ENCODE results near the gene MKKS.

The MKKS gene

DNA sequence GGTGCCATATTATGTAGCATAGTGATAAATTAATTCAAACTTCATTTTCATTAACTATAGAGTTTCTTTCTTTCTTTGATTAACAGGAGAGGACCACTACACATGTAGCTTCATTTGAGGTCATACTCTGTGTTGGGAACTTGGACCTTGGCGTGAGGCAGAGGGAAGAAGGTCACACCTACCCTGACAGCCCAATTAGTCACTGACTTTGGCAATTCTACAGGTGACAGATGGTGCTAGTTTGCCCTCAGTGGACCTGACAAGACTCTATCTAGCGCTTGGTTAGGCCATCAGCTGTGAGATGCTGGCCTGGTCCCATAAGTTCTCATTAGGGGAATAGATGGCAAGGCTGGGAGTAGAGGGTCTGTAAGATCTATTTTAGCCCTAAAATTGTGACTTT lies 15.2 kb upstream of the MKKS start:
- no peak overlapping the region for H3K4me3 ChIP-seq (ENCODE audit: low read length)
- H3K9ac ChIP-seq (ENCODE audit: low read depth, low read length), result no peak overlapping the region
- 96% methylated on average over 2 of the region's 2 CpGs for WGBS
- no peak overlapping the region for H3K27ac ChIP-seq (ENCODE audit: low read depth, low read length)
- peaks cover 12% of the 10 kb centered on the region for H3K4me1 ChIP-seq (ENCODE audit: insufficient read depth, low read length)
- no peaks in the 10 kb centered on the region for H3K27me3 ChIP-seq (ENCODE audit: insufficient read depth, low read length)
- no peaks in the 10 kb centered on the region for H3K36me3 ChIP-seq (ENCODE audit: insufficient read depth, low read length)
- no peaks in the 10 kb centered on the region for H3K9me3 ChIP-seq (ENCODE audit: insufficient read depth, low read depth, low read length)

DNA sequence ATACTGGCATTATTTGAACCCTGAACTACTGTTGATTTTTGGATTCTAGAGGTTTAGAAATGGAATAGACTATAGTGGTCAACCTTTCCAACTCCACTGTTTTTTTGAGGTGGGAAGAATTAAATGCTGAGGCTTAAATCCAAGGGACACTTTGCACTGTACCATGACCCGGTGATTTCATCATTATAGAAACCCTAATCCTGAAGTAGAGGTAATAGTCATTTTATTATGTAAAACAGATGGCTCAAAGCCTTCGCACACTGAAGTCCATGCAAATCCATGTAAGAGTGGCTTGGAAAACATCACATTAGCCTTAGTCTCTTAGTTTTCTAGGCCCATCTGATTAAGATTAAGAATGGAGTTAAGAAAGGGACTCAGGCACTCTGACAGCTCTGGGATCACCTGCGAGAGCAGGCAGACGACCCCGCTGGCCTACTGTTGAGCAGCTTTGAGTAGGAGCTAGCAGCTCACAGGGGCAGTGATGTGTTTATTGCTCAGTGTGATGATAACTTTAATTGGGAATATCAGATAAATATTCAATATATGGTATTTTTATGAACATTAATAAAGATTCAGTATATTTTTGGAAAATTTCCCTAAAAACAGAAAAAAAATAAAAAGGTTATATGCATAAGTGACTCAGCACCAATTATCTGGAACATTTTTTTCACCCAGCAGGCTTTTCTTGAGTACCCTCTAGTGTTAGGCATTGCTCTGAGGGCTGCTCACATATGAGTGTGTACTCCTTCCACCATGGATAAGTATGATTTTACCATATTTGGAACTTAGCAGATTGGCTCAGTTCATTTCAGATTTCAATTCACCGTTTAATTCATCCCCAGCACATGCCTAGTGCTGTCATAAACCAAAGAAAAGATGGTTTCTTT lies 14.5 kb upstream of the MKKS start:
- no peaks in the 10 kb centered on the region for H3K9me3 ChIP-seq (ENCODE audit: insufficient read depth, low read depth, low read length)
- no peaks in the 10 kb centered on the region for H3K27me3 ChIP-seq (ENCODE audit: insufficient read depth, low read length)
- H3K4me1 ChIP-seq (ENCODE audit: insufficient read depth, low read length), result peaks cover 7% of the 10 kb centered on the region
- no peak overlapping the region for H3K4me3 ChIP-seq (ENCODE audit: low read length)
- H3K27ac ChIP-seq (ENCODE audit: low read depth, low read length), result no peak overlapping the region; the same call in 1 of the 2 replicates
- H3K9ac ChIP-seq (ENCODE audit: low read depth, low read length), result no peak overlapping the region
- H3K36me3 ChIP-seq (ENCODE audit: insufficient read depth, low read length), result no peaks in the 10 kb centered on the region
- WGBS, result 75% methylated on average over 5 of the region's 6 CpGs

- WGBS, result 81% methylated on average over 2 of the region's 3 CpGs
- Histone ChIP-seq H3K4me3 (ENCODE audit: low read length) (no peak overlapping the region), H3K27ac (ENCODE audit: low read depth, low read length) (no peak overlapping the region), H3K9ac (ENCODE audit: low read depth, low read length) (no peak overlapping the region), H3K27me3 (ENCODE audit: insufficient read depth, low read length) (no peaks in the 10 kb centered on the region), H3K4me1 (ENCODE audit: insufficient read depth, low read length) (peaks cover 7% of the 10 kb centered on the region), H3K9me3 (ENCODE audit: insufficient read depth, low read depth, low read length) (no peaks in the 10 kb centered on the region), H3K36me3 (ENCODE audit: insufficient read depth, low read length) (no peaks in the 10 kb centered on the region)
These were observed 13.0 kb upstream of the MKKS start for GRCh38 chr20:10447028-10447427.

GRCh38 chr20:10445758-10446157 lies 11.7 kb upstream of the MKKS start:
- no peaks in the 10 kb centered on the region for H3K36me3 ChIP-seq (ENCODE audit: insufficient read depth, low read length)
- H3K4me3 ChIP-seq (ENCODE audit: low read length), result no peak overlapping the region
- peaks cover 7% of the 10 kb centered on the region for H3K4me1 ChIP-seq (ENCODE audit: insufficient read depth, low read length)
- no peak overlapping the region for H3K27ac ChIP-seq (ENCODE audit: low read depth, low read length)
- no peak overlapping the region for H3K9ac ChIP-seq (ENCODE audit: low read depth, low read length)
- H3K9me3 ChIP-seq (ENCODE audit: insufficient read depth, low read depth, low read length), result no peaks in the 10 kb centered on the region
- 95% methylated on average over 4 of the region's 4 CpGs for WGBS
- H3K27me3 ChIP-seq (ENCODE audit: insufficient read depth, low read length), result no peaks in the 10 kb centered on the region

GRCh38 chr20:10443936-10444335 lies 9.9 kb upstream of the MKKS start:
- no peak overlapping the region for H3K4me3 ChIP-seq (ENCODE audit: low read length)
- no peaks in the 10 kb centered on the region for H3K27me3 ChIP-seq (ENCODE audit: insufficient read depth, low read length)
- H3K4me1 ChIP-seq (ENCODE audit: insufficient read depth, low read length), result peaks cover 7% of the 10 kb centered on the region
- H3K9me3 ChIP-seq (ENCODE audit: insufficient read depth, low read depth, low read length), result no peaks in the 10 kb centered on the region
- 85% methylated on average over 2 of the region's 2 CpGs for WGBS
- no peak overlapping the region for H3K9ac ChIP-seq (ENCODE audit: low read depth, low read length)
- no peak overlapping the region for H3K27ac ChIP-seq (ENCODE audit: low read depth, low read length)
- H3K36me3 ChIP-seq (ENCODE audit: insufficient read depth, low read length), result no peaks in the 10 kb centered on the region

- 93% methylated on average over 3 of the region's 4 CpGs for WGBS
- Histone ChIP-seq H3K4me1 (ENCODE audit: insufficient read depth, low read length) (peaks cover 5% of the 10 kb centered on the region; the same call in 1 of the 2 replicates), H3K27me3 (ENCODE audit: insufficient read depth, low read length) (no peaks in the 10 kb centered on the region), H3K9ac (ENCODE audit: low read depth, low read length) (no peak overlapping the region), H3K27ac (ENCODE audit: low read depth, low read length) (no peak overlapping the region), H3K36me3 (ENCODE audit: insufficient read depth, low read length) (no peaks in the 10 kb centered on the region), H3K4me3 (ENCODE audit: low read length) (no peak overlapping the region), H3K9me3 (ENCODE audit: insufficient read depth, low read depth, low read length) (no peaks in the 10 kb centered on the region)
These were observed 4.2 kb upstream of the MKKS start for GRCh38 chr20:10438217-10438616.

DNA sequence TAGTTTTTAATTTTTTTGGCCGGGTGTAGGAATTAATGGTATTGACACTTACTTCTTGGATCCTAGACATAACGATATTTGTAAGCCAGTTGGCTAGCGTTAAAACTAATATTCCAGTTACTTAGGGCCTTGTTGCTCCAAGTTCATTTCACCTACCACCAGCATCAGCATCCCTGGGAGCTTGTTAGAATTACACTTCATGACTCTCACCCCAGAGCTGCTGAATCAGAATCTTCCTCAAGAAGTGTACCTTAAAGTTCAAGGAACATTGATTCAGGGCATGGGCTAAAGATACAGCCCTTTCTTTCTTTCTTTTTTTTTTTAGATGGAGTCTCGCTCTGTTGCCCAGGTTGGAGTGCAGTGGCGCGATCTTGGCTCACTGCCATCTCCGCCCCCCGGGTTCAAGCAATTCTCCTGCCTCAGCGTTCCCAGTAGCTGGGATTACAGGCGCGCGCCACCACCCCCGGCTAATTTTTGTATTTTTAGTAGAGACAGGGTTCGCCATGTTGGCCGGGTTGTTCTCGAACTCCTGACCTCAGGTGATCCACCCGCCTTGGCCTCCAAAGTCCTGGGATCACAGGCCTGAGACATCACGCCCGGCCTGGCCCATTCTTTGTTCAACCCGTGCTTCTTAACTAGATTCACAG lies 2.2 kb upstream of the MKKS start:
- Histone ChIP-seq H3K27me3 (ENCODE audit: insufficient read depth, low read length) (no peaks in the 10 kb centered on the region), H3K4me1 (ENCODE audit: insufficient read depth, low read length) (peaks cover 5% of the 10 kb centered on the region; the same call in 1 of the 2 replicates), H3K9me3 (ENCODE audit: insufficient read depth, low read depth, low read length) (no peaks in the 10 kb centered on the region), H3K27ac (ENCODE audit: low read depth, low read length) (no peak overlapping the region; the same call in 1 of the 2 replicates), H3K4me3 (ENCODE audit: low read length) (peak overlapping the region; percentile 85), H3K36me3 (ENCODE audit: insufficient read depth, low read length) (no peaks in the 10 kb centered on the region), H3K9ac (ENCODE audit: low read depth, low read length) (peak overlapping the region; percentile 91; the same call in 1 of the 2 replicates)
- WGBS, result 95% methylated on average over 20 of the region's 20 CpGs

DNA sequence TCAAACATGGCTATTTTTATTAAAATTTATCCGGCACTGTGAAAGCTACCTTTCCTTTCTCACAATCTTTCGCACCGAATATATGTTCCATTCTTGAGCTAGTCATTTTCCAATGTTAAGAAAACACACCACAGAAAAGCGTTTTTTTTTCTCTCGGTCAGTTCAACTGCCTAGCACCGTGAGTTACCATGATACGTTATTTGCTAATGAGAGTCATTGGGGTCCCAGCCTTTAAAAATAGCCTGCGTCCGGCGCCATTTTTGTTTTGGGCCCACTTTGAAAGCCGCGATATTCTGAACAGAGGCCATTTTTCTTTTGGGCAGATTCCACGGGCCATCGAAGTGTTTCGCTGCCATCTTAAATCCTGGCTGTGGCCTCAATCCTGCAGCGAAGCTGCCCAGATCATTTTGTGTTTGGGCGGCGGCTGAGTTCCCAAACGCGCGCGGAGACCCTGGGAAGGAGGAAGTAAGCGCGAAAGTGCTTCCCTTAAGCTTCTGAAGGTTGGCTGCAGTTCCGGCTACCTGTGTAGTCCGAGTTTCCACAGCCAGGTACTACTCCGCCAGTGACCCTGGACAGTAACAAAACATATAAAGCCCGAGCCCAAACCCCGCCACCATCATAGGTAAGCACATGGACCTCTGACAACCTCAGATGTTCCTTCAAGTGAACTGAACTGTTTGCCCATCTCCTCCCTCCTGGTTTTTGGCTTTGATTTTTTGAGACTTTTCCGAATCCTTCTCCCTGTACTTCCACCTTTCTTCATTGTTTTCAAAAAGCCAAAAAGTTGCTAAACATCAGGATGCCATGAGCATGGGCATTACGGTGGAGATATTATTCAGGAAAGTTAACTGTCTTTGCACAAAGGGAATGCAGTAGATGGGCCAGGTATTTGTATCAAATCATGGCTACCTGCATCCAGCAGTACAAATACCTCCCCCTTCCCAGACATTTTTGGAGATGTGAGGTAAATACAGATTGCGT lies 1.1 kb upstream of the MKKS start, which contains the start of gene SLX4IP:
Gene SLX4IP, plus strand, starts transcription at position 474 of the 981 bp plus-strand sequence. CDS start 22,900 bp downstream, outside the sequence.
- Histone ChIP-seq H3K4me1 (ENCODE audit: insufficient read depth, low read length) (peaks cover 10% of the 10 kb centered on the region; the same call in 1 of the 2 replicates), H3K9ac (ENCODE audit: low read depth, low read length) (peak within 1 kb of the TSS; percentile 91)
- under 1% methylated on average over 31 of the region's 32 CpGs for WGBS

DNA sequence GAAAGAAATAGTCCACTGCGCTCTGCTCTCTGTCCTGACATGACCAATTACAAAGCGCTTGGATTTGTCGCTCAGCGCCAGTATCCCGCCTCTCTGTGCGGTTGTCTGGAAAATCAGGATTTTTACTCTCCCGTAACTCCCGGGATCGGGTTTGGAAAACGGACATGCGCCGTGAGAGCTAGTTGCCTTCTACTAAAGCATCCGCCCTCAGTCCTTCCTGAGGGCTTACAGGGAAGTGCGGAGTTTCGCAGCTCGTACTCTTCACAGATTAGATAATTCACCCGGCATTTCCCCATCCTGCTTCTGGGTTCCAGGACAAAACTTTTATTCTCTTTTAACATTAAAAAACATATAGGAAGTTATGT lies 427 bp upstream of the MKKS start:
- WGBS, result under 1% methylated on average over 17 of the region's 17 CpGs
- peak overlapping the region; percentile 94 for H3K27ac ChIP-seq (ENCODE audit: low read depth, low read length)
- no peaks in the 10 kb centered on the region for H3K27me3 ChIP-seq (ENCODE audit: insufficient read depth, low read length)
- H3K4me3 ChIP-seq (ENCODE audit: low read length), result peak overlapping the region; percentile 85
- peak overlapping the region; percentile 90 for H3K9ac ChIP-seq (ENCODE audit: low read depth, low read length)
- no peaks in the 10 kb centered on the region for H3K9me3 ChIP-seq (ENCODE audit: insufficient read depth, low read depth, low read length)
- no peaks in the 10 kb centered on the region for H3K36me3 ChIP-seq (ENCODE audit: insufficient read depth, low read length)
- peaks cover 17% of the 10 kb centered on the region for H3K4me1 ChIP-seq (ENCODE audit: insufficient read depth, low read length)

More for the DNA sequence above, 1.1 kb upstream of the MKKS start, which contains the start of gene SLX4IP:
- Histone ChIP-seq H3K27ac (ENCODE audit: low read depth, low read length) (peak within 1 kb of the TSS; percentile 94), H3K27me3 (ENCODE audit: insufficient read depth, low read length) (no peaks in the 10 kb centered on the region), H3K4me3 (ENCODE audit: low read length) (peak within 1 kb of the TSS; percentile 85), H3K36me3 (ENCODE audit: insufficient read depth, low read length) (no peaks in the 10 kb centered on the region), H3K9me3 (ENCODE audit: insufficient read depth, low read depth, low read length) (no peaks in the 10 kb centered on the region)

- peak overlapping the region; percentile 85 for H3K4me3 ChIP-seq (ENCODE audit: low read length)
- no peaks in the 10 kb centered on the region for H3K36me3 ChIP-seq (ENCODE audit: insufficient read depth, low read length)
- H3K9ac ChIP-seq (ENCODE audit: low read depth, low read length), result peak overlapping the region; percentile 90
- no peaks in the 10 kb centered on the region for H3K9me3 ChIP-seq (ENCODE audit: insufficient read depth, low read depth, low read length)
- H3K27ac ChIP-seq (ENCODE audit: low read depth, low read length), result peak overlapping the region; percentile 94
- 56% methylated on average over 30 of the region's 30 CpGs for WGBS
- H3K27me3 ChIP-seq (ENCODE audit: insufficient read depth, low read length), result no peaks in the 10 kb centered on the region
- H3K4me1 ChIP-seq (ENCODE audit: insufficient read depth, low read length), result peaks cover 23% of the 10 kb centered on the region
These were observed 904 bp downstream of the MKKS start for GRCh38 chr20:10433014-10433622.

All from HUES64 (cell line).